Stimulated activated CD4-positive, alpha-beta T cell treated with anti-CD3 and anti-CD28 coated beads, Interleukin-12 subunit alpha, Interleukin-12 subunit beta, amount 100 ng/mL, for 24 hours (primary cell): Measurements from ENCODE around the gene NOXA1.

Source experiments
- DNase-seq, 2 experiments: peaks; one replicate each; pipeline ENCODE4 v3.0.0-alpha.2; 2020; ENCODE audit warnings: low read depth in 2 of 2

NOXA1 gene

GRCh38 chr9:137387891-137388560 is 35.2 kb upstream of the NOXA1 start:
- DNase-seq = no peak

- DNase-seq = no peak
These were observed 34.4 kb upstream of the NOXA1 start for GRCh38 chr9:137388589-137389427.

DNA sequence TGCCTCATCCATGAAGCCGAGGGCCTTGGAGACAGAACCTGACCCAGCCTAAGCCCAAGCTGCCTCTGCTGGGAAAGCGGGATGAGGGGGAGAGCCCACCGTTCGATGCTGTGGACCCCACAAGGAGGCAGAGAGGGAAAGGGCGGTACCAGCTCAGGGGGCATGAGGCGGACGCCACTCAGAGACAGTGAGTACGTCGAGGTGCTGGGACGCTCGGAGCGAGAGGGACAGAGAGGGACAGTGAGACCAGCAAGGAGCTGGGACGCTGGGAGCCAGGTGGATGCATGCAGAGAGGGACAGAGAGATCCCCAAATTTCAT is 33.8 kb upstream of the NOXA1 start:
- DNase-seq = no peak

DNA sequence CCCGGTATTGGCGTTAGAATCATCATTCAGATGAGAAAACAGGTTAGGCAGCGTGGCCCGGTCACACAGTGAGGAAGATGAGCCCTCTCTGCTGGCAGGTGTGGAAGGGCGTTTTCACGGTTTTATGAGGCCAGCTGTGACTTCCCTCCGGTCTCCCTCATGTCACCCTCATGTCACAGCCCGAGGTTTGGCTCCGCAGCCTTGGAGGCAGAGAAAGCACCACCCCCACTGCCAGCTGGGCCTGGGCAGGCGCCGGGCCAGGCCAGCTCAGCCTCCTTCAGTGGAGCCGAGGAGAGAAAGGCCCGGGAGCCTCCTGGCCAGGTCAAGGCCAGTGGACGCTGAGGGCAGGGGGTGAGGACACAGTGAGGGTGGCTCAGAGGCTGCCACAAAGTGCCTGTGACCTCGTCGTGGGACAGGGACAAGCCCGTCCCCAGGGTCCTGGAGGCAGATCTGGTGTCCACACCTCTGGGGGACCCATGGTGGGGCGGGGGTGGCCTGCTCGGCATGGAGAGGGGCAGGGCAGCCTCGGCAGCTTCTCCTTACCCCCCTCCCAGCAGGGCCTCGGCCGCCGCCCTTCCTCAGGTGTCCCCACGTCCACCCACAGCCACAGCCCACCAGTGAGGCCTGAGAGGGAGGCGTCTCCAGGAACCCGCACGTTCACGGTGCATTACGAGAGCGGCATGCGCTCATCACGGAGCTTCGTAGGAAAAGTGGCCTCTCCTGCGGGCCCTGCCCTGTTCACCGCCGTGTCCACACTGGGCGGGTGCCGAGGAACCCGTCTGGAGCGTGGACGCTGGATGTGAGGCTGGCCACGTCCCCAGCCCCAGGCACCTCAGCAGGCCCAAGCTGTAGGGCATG is 32.4 kb upstream of the NOXA1 start:
- DNase-seq = no peak

GRCh38 chr9:137391411-137391754 is 31.8 kb upstream of the NOXA1 start:
- DNase-seq = no peak

DNA sequence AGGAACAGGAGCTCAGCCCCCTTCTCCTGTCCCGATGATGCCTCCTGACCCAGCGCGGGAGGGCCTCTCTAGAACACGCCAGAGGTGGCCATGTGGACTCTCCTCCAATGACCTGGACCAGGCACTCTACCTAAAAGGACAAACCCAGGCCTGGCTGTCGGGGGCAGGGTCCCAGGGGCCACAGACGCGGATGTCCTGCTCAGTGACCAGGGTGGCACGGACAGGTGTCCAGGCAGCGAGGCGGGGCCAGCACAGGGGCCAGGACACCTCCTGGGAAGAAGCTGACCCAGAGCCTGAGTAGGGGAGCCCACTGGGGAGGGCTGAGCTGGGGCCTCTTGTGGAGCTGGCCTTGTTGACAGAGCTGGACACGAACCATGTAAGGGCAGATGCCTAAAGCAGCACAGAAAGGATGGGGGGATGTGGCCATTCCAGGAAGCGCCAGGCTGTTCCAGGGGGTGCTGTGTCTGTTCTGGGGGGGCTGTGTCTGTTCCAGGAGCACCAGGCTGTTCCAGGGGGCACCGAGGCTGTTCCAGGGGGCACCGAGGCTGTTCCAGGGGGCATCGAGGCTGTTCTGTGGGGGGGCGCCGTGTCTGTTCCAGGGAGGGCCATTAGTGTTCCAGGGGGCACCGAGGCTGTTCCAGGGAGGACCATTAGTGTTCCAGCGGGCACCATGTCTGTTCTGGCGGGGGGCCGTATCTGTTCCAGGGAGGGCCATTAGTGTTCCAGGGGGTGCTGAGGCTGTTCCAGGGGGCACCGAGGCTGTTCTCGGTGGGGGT is 30.8 kb upstream of the NOXA1 start:
- DNase-seq = no peak

DNA sequence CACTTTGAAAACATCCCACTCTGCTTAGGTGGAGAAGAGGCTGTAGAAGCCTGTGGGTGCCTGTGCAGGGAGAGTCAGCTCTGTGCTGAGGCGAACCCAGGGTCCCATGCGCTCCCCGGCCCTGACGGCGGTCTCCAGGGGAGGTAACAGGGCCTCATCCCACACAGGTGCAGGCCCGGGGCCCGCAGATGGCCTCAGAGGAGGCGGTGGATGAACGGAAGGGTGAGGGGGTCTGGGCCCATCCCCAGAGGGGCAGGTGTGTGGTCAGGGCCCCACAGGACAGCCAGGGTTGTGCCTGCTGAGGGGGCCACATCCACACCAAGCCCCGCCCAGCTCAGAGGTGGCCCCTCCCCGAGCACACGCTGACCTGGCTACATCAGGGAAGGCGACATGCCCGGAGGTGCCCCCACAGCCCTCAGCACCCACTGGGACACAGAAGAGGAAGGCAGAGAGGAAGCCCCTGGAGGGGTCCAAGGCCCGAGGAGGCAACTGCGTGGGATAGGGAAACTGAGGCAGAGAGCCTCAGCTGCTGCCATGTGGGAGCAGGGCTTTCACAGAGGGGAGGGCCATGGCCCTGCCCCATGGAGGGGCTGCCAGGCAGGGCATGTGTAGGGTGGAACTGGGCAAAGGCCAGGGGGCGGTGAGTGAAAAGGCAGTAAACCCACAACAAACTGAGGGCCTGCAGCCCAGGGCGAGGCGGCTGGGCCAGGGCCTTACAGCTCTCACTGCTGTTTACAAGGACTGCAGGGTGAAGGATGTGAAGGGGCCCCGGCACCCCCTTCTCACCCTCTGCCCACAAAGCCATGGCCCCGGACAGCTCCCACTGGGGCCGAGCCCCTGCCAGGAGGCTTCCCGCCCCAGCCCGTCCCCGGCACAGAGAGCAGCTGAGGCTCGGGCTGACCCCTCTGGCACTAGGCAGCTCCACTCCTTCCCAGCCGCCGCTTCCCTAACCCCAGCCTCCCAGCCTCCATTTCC is 29.7 kb upstream of the NOXA1 start:
- no peak for DNase-seq

- DNase-seq = no peak
These were observed 28.1 kb upstream of the NOXA1 start for GRCh38 chr9:137394866-137395665.

DNA sequence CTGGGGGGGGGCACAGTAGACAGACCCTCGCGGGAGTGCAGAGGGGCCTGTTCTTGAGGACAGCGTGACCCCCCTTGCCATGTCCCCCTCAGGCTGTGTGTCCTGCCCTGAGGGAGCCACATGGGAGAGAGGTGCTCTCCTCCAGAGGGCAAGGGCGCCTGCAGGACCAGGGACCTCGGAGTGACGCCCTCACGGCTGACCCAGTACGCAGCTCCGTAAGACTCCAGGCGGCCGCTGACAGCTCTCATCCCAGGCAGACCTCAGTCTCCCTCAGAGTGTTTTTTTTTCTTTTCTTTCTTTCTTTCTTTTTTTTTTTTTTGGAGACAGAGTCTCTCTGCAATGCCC is 27.6 kb upstream of the NOXA1 start:
- no peak for DNase-seq

GRCh38 chr9:137396227-137396626 is 27.0 kb upstream of the NOXA1 start:
- DNase-seq = no peak

GRCh38 chr9:137396634-137397367 is 26.4 kb upstream of the NOXA1 start:
- DNase-seq = no peak

DNA sequence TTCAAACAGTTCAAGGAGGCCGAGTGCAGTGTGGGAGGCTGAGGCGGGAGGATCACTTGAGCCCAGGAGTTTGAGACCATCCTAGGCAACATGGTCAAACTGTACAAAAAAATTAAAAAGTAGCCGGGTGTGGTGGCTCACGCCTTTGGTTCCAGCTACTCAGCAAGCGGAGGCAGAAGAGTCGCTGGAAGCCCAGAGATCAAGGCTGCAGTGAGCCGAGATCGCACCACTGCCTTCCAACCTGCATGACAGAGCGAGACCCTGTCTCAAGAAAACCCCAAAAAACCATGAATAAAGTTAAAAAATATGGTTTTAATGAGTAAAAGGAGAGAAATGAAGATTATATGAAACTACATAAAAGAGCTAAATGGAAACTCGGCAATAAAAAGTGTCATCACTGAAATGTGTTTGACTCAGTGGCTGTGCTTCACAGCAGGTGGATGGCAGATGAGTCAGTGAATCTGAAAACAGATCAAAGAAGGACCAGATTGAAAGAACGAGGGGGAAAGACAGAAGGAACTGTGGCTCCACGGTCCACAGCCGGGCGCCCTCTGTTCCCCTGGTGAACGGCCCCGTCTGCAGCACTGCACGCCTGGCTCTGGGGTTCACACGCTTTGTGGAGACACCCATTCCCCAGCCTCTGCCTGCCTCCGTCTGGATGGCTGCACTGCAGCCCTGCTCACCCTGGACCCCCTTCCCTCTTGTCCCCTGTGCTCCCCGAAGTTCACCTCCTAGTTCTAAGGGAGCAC is 25.3 kb upstream of the NOXA1 start:
- DNase-seq = peak in 1 of 2 experiments; percentile 41

DNA sequence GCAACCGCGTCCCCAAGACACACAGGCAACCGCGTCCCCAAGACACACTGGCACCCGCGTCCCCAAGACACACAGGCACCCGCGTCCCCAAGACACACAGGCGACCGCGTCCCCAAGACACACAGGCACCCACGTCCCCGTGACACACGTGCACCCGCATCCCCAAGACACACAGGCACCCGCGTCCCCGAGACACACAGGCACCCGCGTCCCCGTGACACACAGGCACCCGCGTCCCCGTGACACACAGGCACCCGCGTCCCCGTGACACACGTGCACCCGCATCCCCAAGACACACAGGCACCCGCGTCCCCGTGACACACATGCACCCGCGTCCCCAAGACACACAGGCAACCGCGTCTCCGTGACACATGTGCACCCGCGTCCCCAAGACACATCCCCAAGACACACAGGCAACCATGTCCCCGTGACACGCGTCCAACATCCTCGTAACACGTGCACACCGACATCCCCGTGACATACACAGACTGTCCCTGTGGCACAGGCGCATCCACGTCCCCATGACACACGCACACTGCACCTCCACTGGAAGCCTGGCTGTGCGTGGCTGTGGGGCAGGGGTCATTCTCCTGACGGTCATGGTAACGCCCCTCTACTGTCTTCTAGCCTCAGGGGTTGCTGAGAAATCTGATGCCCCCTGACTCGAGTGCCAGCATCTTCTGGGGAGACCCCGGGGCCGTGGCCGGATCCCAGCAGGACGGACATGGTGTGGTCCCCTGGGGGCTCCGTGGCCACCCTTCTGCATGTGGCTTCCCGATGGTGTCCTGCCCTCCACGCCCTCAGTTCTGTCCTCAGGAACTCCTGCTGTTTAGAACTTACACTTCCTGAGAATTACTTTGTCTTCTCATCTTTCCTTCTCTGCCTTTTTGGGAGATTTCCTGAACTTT is 24.4 kb upstream of the NOXA1 start:
- no peak for DNase-seq

GRCh38 chr9:137402746-137403145 is 20.4 kb upstream of the NOXA1 start:
- DNase-seq = no peak

DNA sequence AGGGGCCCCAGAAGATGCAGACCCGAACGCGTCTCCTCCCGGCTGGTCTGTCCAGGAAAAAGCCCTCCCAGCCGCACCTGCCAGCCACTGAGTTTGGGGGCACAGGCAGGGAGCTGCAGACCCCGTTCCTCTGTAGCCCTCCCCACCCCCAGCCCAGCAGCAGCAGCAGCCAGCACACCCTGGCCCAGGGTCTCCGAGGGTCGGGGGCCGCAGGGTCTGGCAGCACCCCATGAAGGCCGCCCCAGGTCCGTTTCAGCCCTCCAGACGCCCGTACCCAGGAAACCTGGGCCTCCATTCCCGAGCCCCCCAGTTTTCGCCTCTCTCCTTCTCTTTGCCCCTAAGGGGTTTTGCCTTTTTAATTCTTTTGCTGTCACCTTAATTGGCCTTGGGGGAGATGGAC is 19.9 kb upstream of the NOXA1 start:
- no peak for DNase-seq

DNA sequence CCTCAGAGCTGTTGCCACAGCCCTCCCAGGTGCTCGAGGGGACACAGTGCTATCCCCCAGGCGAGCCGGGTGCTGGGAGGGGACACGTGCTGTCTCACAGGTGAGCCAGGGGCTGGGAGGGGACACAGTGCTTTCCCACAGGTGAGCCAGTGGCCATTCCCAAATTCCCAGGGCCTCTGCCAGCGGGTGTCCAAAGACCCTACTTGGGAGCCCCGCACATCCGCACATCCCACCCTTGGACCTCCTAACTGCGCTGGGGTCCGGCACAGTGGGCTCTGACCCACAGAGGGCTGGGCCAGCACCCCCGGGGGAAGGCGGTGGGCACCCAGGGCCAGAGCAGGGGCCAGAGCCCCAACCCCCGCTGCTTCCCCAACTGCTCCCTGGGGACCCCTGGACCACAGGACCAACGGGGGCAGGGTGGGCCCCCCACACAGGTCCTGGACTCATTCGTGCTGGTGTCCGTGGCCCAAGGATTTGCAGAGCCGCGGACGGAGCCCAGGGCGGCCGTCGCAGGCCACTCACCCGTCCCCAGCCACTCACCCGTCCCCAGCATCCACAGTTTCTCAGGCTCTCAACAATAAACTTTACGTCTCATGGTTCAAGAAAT is 18.1 kb upstream of the NOXA1 start:
- DNase-seq = no peak

DNA sequence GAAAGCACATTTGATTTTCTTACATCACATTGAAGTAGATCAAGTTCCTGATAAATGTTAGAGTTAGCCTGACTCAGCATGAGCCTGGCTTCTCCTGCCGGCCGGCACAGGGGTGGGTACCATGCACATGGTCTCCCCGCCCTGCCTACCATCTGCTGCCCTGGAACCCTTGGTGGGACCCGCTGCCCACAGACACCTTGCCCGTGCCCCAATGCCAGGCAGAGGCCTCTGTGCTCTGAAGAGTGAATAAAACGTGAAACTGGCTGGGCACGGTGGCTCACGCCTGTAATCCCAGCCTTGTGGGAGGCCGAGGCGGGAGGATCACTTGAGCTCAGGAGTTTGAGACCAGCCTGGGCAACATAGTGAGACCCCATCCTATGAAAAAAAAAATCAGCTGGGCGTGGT is 17.5 kb upstream of the NOXA1 start:
- DNase-seq = no peak
